GM21515 (cell line): ENCODE results near the gene GBX2.

Source experiments
- ATAC-seq: cut with Tn5 transposase; IDR thresholded peaks from one replicate; pipeline ENCODE4 v1.9.1; 2021; ENCODE audit not compliant: unreplicated experiment

The GBX2 gene

DNA sequence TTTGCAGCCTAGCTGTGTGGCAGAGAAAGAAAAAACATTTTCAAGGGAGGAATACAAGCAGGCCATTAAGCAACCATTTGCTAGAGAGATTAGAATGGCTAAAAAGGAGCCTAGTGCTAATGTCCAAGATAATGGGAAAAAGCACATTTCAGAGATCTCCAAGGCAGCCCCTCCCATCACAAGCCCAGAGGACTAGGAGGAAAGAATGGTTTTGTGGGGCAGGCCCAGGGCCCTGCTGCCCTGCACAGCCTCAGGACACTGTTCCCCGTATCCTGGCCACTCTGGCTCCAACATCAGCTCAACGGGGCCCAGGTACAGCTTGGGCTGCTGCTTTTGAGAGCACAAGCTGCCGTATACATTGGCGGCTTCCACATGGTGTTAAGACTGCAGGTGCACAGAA lies 16.5 kb upstream of the GBX2 start:
- no peak for ATAC-seq

DNA sequence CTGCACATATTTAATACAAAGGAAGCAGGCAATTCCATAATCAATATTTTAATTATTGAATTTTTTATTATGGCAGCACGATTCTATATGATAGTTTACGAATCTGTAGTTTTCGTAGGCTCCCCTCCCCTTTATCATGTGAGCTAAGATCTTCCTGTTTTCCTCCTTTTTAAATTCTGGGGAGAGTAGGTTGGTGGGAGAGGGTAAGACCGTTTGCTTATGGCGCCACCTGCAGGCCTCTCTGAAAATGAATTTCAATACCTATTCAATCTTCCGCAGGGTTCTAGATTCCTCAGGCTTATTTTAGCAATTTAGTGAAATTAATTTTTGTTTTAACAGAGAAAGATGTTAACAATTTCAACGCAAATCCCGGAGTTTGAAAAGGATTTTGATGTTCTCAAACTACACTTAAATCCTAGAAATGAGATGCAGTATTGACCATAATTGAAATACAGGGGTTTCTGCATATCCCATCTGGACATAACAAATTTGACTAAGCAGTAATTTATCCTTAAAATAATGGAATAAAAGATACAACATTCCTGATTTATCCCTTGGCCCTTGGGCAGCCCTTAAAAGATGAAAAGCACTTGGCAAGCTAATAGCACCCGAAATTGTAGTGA lies 12.8 kb upstream of the GBX2 start:
- ATAC-seq: no peak

DNA sequence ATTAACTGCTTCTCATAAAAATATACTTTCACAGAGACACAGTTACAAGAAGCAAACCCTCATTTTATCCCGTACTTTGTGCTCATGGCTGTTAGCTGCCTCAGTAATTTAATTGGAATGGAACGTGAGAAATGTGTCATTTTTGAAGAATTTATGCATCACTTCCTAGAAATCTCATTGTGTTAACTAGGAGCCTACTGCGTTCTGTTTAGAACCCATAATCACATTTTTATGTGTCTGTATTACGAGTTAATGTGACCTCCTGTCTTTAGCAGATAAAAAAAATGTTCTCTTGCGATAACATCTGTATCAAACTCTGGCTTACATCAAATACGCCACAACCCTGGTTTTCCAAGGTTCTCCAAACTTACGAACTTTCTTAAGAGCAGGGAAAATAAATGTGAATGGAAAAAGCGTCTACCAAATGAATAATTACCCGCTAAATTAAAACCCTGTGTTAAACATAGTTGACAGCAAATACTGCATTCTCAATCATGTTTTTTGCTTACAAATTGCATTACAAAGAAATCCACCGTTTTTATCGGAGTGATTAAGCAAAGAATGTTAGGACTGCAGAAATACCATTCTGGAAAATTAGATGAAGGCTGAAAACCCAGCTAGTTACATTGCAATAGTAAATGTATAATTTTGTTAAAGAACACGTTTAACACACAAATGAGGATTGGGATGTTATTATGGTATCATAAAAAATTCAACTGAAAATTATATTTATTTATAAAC lies 12.1 kb upstream of the GBX2 start:
- no peak for ATAC-seq

DNA sequence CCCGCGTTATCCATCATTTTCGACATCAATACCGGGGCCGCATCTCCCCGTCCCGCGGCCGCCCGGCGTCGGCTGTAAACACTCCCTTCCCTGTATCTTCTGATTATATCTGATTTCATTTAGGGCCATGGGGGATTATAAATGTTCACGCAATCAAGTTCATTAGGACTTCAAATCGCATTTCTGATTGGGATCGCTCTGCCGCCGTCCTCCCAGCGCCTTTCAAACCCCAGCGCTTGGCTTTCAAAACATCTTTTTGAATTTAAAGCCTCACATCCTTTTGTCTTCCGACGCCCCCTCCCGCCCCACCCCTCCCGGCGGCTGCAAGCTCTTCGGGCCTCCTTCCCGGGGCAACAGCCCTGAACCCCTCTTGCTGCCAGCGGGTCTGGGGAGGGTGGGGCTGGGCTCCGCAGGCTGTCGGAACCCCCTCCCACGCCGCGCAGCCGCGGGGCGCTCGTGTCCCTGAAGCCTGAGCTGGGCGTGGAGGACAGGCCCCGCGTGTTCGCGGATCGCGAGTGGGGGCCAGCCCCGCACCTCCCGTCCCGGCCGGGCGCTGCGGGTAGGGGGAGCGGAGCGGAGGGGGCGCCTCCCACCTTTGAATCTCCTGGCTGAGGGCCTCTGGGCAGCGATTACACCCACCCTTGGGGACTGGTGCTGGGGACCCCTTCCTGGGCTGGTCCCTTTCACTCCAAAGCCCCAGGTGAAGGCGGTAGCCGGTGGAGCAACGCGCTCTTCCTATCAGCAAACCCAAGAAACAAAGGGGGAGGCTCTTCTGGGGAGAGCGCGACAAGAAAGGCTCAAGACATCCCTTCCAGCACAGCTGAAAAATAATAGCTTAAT lies 11.3 kb upstream of the GBX2 start:
- ATAC-seq: no peak

DNA sequence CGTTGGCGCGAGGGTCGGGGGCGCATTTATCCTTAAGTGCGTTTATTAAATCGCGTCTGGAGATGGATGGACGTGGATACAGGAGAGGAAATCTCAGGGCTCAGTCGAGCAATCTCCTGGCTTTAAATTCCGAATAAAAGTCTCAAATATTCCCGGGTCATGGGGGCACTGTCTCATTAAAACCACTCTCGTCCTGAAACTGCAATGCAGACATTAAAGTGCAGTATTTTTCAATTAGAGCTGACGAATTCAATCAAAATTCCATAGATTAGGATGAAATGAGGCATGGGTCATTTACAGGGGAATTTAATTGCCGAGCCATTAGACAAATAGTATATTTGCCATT lies 10.7 kb upstream of the GBX2 start:
- no peak for ATAC-seq

DNA sequence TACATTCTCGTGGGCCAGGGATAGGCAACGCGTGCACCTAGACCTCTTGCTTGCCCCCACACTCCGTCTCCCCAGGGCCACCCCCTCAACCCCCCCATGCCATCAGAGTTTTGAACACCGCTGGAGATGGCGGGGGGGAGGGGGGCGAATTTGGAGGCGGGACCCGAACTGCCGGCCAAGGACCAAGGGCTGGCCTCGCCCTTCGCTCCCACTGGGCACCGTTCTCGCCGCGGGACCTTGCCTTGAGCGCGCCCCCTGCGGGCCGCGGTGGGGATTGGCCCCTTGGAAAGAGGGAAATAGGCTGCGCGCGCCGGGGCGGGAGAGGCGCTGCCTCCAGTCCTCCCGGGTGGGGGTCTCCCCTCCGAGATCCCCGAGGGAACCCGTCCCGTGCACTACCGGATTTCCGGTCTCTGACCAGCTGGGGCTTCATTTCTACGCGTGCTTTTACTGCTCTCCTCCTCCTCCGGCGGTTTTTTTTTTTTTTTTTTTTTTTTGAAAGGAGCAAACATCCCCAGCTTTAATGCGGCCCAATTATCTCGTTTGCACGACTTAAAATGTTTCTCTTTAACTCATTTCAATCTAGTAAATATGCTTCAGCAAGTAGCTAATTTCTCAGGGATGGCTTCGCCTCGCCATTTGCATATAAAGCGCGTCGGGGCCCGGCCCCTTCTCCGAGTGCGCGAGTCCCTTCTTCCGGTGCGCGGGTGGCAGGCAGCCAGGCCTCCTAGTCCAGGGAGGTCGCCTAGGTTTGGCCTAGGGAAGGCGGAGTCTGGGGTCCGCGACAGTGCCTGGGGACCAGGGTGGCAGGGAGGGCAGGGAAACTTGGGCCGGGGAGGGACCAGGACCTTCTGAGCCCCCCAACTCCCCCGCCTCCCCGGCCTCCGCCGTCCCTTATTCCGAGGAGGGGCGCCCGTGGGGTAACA lies 10.0 kb upstream of the GBX2 start:
- no peak for ATAC-seq

DNA sequence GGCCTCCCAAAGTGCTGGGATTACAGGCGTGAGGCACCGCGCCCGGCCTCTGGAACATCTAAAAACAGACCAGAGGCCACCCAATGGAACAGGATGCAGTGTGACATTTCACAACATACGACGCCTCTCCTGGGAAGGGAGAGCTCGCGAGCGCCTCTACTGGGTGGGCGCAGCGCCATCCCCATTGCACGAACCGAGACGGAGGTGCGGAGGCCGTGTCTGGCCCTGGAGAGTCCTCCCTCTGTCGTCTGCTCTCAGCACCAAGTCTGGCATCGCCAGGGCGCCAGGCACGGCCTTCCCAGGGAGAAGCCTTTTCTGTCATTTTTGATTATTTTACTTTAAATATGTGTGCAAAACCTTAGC lies 9.4 kb upstream of the GBX2 start:
- no peak for ATAC-seq

DNA sequence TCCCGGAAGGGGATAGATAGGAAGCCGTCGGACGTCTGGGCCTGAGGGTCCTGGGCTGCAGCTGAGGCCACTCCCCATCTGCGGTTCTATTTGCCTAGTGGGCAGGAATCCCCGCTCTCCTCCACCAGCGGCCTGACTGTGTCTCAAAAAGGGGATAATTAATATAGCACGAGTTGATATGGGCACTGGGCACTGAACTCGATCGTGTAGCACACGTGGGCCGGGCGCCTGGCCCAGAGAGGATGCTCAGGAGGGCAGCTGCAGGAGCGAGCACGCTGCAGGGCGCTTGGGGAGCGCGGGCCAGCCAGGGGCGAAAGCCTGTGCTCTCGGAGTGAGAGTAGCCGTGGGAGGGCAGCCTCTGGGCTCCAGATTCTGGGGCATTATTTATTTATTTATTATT lies 8.8 kb upstream of the GBX2 start:
- ATAC-seq: no peak

DNA sequence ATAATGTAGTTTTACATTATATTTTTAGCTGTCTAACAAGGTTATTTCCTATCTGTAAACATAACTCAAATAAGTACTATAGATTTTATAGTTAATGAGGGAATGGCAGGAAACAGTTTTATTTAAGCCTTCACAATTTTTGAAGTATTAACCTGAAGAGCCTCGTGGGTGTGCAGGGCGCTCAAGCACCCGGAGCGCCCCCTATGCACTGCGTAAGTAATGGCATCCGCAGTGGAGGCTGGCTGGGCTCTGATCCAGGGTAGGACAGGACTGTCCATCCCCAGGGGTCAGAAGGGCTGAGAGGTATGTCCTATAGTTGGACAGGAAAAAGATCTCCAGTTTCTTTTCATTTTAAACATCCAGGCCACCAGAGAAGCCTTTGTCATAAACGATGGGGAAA lies 8.2 kb upstream of the GBX2 start:
- no peak for ATAC-seq

DNA sequence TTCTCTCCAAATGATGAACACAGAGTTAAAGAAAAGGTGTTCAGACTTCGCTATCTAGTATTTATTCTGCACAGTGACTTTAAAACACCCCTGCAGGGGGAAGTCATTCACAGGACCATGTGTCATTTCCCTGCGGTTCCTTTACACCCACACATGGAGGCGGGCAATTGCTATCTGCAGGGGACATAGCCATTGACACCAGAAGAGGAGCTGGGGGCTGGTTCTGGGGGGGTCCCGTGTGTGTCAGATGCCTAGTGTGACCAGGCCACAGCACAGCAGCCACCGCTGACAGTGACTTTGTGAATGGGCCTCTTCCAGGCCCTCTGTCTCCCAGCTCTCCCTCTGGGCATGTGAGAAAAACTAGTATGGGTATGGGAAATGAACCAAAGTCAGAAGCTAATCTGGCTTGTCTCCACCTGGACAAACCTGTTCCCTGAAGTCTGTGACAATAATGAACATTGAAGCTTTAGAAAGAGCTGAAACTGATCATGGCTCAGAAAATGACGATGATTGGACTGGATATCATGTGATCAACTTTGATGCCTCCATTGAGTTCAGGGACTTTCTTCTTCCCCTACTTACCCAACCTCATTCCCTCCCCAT lies 7.5 kb upstream of the GBX2 start:
- ATAC-seq: no peak

DNA sequence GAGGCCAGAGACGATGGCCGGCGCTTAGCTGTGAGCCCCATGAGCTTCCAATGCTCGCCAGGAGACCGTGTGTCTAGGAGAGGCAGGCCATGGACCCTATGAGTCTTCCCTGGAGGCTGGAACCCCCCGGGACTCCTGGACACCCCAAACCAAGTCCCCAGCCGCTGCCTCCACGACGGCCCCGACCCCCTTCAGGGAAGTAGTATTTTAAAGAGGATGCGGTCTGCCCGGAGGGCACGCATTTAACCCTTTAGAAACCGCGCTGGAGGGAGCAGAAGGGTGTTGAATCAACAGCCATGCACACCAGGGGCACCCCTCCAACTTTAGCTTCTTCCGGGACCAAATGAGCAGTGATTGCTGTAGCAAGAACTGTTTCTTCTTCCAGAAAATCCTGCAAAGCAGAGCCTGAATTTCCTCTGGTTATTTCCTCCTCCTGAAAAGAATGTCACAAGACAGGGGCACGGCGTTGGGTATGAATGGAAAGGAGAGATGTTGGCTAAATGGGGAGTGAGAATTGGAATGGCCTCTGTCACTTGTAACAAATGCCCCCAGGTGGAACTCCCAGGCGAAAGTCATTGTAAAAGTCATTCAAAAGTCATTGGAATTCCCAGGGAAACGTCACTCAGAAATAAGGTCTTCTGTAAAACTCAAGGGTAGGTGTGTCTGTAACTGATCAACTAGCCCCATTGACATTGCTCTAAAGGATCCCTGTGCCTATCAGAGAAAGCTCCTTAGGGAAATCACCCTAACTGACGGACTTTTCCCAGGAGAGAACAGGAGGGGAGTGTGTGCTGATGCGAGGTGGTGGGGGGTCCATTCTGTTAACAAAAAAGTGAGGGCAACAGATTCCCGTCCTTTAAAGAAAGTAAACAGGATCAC lies 5.8 kb upstream of the GBX2 start:
- ATAC-seq: no peak

DNA sequence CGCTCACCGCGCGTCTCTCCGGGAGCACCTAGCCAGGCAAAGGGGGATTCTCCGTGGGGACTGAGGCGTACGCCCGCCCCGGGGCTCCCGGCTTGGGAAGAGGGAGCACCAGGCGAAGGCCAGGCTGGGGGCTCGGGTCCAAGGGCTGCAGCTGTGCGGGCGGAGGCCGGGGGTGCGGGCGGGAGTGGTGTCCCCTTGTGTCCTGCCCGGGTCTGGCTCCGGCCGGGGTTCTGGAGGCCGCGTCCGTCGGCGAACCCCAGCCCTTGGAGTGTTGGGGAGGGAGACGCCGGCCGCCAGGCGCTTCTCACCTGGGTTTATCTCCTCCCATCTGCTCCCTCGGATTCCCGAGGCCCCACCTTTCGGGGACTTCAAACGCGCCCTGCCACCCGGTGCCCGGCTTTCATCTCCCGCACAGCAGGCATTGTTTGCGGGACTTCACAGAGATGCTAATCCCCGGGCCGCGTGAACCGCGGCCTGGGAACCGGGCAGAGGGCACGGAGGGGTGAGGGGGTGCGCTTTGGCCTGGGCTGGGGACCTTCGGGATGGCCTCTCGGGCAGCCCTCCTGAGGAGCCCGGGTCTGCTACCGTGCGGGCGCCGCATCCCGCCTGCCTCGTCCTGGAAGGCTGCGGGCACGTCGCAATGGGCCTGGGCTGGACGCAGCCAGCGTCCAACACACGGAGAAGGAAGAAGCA lies 5.0 kb upstream of the GBX2 start:
- no peak for ATAC-seq

DNA sequence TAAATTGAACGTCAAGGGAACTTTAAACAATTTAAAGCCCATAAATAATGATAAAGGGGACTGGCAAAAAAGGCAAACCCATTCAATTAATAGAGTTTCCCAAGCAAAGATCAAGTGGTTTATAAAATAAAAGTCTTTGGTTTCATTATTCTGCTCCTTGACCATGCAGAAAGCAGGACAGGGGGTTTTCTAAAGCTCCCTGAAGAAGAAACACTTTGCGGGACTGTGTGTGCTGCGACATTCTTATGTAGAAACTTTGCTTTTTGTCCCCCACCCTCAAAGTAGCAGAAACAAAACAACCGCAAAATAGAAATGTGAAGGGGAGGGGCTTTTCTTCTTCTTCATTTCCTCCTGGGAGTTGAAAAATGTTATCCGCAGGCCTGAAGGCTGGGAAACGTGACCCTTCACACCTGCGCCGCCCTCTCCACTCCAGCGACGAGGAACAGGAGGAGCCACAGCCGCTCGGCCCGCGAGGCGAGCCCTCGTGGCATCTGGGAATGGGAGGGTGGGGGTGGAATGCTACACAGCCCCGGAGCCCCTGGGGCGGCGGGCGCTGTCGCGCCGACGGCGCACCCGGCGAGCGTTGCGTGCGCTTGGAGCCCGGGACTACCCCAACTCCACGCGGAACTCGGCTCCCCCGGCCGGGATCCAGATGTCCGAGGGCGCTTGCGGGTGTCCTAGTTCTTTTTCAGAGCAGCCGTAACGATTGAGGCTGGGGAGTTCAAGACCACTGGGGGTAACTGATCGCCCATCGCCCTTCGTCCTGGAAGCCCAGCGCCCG lies 4.3 kb upstream of the GBX2 start:
- no peak for ATAC-seq

DNA sequence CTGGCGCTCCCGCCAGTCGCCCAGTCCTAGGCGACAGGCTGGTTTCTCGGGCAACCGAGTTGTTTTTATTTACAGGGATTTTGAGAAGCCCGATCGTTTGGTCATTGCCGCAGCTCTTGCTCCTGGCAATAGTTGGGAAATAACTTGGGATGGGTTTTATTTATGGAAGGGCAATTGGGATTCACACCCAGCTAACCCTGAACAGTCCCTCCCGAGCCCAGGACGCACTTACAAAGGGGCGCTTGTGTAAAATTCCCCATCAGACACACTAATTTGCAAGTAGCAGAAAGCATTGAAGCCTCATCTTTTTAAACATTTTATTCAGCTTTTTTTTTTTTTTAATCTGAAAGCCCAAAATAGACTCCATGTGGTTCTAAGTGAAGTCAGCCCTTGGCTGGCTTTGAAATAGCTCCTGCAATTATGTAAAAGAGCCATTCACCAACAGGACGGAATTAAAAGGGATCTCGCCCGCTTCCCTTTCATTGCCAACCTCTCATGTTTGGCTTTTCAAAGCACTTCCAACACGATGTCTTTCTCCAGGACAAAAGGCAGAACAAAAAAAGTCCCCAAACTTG lies 3.6 kb upstream of the GBX2 start:
- no peak for ATAC-seq

DNA sequence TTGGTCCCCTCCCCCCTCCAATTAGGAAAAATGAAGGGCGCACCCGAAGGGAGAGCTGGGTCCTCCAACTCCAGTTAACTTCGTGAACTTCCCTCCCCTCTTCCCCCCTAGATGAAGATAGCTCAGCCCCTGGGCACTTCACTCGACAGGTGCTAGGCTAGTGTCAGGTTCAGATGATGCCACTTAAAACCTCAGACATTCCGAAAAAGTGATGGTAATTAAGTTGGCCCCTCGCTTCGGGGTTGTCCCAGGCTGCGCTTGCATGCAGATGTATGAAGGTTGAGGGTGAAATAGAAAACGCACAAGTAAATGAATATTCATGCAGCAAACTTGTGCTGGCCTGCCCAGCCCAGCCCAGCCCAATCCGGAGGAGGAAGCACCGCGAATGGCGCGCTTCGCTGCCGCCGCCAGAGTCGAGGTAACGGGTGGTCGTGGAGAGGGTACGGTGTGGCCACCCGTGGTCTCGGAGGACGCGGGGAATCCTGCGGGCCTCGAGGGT lies 3.0 kb upstream of the GBX2 start:
- ATAC-seq: no peak

DNA sequence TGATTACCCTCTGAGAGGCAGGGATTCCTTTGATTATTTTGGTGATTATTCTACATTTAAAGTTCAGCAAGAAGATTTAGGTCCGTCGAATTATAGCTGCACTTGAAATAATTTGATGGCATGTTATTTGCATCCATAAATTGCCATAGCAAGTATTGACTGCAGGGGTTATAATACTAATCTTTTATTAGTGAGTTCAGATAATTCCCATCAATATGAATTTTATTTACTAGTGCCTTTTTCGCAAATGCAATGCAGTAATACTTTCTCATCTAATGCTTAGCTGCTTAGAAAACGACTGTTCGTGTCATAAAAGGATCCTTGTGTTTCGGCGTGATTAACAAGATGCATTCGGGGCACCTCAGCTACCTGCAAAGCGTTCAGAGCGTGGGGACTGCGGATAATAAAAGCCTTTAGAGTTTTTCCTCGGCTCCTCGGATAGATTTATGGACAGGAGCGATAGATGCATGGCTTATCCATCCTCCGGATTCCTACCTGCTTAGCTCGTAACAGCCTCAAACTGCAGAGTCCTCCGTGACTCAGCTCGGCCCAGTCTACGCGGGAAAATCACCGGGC lies 2.5 kb upstream of the GBX2 start:
- ATAC-seq: no peak

DNA sequence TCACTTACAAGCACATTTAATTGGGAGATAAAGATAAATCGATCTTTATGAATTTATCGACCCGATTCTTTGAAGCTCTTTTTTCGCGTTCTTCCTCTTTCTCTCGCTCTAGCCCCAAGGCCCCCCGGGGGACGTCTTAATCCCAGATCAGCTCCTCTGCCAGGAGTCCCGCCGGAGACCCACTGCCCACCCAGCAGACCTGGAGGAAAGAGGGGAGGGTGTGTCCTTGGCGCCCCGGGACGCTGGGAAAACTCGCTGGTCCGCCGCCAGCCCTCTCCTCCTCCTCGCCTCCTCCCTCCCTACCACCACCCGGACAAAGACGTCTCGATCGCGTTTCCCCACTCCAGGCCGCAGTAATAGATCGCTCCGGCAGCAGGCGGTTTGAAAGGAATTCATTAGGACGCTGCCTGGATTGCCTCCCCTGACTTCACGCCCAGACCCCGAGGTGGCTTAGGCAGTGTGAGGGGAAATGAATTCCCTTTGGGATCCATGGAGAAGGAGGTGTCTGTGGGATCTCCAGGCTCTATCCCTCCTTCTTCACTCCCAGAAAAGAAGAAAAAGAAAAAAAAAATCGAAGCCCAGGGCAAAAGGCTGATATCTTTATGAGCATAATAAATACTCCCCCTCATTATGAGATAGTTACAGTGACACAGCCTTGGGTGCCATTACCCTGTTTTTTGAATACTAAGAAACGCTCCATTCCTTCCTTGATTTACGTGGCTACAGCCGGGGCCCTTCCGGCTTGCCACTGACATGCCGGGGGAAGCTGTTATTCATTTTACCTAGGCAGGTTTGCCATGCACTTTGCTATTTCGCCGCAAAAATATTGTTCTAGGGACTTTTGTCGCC lies 1.8 kb upstream of the GBX2 start:
- no peak for ATAC-seq
